NCI-H774 (cell line): Measurements from ENCODE around the gene CCR7.

ENCODE experiments used
- DNase-seq: peaks from one replicate; lab custom pipeline; 2025; lab: John Stamatoyannopoulos, UW

Gene CCR7, protein sequence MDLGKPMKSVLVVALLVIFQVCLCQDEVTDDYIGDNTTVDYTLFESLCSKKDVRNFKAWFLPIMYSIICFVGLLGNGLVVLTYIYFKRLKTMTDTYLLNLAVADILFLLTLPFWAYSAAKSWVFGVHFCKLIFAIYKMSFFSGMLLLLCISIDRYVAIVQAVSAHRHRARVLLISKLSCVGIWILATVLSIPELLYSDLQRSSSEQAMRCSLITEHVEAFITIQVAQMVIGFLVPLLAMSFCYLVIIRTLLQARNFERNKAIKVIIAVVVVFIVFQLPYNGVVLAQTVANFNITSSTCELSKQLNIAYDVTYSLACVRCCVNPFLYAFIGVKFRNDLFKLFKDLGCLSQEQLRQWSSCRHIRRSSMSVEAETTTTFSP

DNA sequence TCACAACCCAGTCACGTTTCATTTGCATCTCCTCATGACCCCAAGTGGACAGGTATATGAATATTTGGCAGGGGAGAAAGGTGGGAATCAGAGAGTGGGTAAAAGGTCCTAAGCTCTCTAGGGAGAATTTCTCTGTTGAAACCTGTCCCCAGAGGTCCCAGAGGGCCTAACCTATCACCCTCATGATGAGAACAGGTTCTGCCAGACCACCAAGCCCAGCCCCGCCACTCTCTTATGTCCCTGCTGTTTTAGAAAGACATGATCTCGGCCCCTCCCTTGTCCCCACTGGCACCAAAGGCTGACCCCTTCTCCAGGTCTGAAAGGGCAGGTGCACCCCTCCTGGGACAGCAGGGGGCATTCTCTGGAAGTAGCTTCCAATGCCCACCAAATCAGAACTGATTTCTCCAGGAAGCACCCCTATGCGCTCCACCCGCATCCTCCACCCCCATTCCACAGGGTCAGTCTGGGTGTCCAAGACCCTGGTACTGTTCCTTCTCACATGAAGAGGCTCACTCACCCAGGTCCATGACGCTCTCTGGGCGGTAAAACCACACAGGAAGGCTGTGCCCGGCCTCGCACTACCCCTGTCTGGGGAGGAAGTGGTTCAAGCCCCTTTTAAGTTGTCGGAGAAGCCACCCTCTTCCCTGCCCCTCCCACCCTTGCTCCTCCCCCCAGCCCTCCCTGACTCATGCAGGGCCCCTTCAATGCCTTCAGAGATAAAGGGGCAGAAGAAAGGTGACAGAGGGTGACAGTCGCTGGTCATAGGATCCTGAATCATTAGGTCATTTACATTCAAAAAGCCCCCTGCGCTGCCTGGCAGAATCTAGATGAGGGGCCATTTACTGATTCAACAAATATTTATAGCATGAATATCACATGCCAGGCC lies at the start of gene CCR7:
Gene CCR7 (minus strand): TSS at position 590 of the 886 bp plus-strand sequence. CDS start 63 bp downstream, at position 527.
- no peak for DNase-seq

DNA sequence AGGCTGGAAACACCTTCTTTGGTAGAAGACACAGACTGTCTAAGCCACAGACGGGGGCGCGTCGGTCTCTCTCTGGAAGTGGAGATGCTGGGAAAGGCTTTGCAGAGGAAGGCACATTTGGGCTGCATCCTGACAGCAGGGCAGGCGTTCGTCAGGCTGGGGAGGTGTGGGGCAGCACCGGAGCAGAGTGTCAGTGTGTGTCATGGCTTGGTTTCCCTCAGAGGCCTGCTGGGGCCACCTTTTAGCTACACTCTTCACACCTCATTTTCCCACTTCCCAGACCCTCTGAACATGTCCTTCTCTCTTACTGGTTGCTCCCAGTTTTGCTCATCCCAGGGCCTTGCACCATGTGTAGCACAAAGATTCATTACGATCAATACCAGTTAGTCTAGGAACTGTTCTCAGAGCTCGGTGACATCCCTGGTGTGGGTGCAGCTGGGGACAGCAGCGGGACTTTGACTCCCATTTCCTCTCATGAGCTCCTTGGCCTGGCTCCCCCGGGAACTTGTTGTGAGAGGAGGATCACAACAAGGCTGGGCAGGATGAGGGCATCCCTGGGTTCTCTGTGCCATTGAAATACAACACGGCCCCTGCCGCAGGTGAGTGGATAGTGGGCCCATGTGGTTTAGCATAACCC lies 49.3 kb upstream of the CCR7 start:
- DNase-seq, result no peak

DNA sequence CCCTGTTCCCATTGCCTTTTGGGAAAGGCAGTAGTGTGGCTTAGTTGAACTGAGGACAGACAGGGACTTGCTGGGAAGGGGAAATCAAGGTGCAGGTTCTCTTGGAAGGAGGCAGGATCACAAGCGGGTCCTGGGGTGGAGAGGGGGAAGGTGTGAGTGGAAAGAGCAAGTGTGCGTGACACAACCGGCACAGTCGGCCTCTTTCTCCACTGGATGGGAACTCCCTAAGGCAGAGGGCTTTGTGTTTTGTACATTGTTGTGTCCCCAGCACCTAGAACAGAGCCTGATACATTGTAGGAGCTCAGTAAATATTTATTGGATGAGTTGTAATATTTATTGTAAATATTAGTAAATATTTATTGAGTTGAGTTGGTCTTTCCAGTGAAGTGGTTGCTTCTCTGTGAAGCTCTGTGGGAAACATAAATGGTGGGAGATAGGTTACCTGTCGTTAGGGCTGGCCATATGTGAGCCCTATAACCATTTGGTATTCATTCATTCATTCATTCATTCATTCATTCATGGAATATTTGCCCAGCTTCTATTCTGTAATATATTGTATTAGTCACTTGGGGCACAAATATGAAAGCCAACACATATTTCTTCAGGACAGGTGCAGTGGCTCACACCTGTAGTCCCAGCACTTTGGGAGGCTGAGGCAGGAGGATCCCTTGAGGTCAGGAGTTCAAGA lies 48.3 kb upstream of the CCR7 start:
- DNase-seq, result no peak

DNA sequence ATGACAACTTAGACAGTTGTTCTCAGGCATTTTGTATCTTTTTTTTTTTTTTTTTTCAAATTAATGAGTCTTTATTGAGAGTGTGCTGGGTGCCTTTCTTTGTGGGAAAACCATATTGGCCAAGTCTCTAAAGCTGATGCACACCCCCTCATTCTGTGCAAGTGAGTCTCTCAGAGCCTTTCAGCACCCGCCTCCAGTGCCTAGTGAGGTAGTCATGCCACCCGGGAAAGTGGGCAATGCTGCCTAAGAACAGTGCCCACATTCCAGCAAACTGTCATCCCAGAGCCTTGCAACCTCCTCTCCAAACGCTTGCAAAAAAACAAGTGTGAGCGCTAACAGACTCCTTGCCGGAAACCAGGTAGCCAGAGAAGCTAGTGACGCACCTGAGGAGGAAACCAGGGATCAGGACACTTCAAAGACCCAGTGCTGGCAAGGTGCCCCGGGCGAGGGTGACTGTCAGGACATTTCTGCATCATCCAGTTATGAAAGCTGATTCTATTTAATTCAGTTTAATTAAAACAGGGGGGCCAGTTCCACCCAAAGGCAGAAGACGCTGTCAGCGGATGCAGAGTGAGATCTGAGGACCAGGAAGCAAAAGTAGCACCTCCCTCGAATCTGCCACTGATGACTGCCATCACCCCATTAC lies 47.5 kb upstream of the CCR7 start:
- no peak for DNase-seq

DNA sequence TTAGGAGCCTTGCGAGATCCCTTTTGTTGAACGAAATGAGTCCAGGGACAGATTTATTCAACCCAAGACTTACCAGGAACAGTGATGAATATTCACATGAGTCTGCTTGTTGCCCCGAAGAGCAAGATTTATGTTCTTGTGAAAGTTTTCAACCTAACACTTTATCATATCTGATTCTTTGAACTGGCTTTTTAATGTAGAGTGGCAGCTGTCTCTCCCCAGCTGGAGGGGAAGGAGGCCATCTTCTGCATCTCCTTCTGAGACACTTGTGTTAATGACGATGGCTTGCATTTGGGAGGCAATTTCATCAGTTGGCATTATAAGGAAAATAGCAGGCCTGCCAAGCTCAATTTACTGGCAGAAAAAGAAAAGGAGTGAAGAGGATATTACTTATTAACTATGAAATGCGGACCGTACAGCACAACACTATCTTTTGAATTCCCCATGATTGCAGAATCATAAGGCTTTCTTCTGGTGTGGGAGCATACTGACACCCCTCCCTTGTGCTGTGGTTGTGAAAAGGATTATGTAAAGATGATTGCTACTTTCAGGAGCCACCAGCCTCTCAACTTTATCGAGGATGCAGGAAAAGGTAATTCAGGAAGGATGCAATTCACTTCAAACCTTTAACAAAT lies 46.7 kb upstream of the CCR7 start:
- DNase-seq, result no peak

DNA sequence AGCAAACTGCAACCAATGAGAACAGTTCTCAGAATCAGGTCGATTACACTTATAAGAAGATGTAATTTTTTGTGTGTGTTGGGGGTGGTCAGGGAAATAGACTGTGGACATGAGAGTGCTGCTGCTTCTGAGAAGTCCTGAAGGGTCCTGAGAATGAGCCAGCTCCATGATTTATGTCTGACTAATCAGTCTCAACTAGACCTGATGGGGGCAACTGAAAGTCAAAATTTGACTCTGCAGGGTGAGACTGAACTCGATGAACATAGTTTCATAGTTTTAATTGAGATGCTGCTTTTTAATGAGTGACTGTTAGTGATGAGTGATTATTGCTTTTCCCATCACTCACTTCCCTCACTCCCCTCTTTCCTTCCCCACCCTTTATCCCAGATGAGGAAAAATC lies 45.1 kb upstream of the CCR7 start:
- no peak for DNase-seq

DNA sequence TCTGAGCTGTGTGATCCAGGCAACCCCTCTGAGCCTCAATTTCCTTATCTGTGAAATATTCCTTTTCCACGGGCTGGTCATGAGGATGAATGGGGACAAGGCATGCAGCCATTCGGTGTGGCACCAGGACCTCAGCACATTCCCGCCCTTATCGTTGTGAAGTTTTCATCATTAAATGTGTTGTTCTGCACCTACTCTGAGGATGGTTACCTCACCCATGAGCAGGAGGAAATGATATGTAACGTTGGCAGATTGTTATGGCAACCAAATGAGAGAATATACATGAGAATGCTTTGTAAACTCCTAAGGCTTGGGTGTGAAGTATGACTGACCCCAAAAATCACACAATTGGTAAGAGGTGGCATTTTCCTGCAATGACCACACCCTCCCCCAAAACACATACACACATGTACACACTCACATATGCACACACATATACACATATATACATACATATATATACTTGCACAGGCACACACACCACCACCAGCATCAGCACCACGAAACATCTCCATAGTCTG lies 42.8 kb upstream of the CCR7 start:
- no peak for DNase-seq

DNA sequence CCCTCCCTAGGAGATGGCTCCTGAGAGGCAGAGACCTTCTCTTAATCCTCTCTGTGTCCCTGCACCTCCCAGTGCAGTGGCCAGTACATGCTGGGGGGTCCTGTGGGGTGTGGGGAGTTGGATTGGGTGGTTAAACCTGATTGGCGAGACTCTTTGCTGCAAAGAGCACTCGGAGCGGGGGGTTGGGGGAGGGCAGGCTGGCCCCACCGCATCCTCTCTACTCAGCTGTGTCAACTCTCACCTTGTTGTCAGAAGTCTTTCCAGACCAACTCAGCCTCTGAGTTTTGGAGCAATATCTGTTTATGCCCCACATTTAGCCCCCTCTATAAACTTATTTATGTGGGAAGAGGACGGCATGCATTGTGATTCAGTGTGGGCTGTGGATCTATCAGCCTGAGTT lies 42.4 kb upstream of the CCR7 start:
- DNase-seq, result no peak

DNA sequence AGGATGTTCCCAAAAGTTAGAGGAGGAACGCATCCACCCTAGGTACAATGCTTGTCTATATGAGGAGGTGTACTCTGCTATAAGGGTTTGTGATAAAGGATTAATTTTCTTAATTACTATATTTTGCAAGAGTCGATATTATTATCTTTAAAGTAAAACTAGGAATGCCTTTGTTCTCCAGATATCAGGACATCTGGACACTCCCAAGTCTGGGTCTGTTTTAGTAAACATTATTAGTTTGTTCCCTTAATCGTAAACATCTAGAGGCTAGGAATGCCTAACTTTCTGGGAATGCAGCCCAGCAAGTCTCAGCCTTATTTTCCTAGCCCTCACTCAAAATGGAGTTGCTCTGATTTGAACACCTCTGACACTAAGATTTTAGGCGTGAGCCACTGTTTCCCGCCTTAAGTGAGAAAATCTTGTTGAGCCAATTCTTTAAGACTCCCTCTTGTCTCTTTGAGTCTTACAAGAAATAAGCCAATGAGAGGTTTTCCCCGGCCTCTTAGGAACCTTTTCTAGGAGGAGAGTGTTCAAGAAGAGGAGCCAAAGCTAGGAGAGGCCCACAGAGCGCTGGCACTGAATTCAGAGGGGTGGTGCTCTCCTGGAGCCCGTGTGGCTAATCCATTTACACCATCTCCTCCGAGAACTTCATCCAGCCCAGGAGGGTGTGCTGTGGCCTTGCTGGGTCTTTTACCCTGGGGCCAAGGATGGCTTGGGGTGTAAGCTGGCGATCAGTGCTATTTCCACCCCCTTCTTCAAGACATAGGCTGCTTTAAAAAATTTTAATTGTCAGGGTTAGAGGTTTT lies 41.5 kb upstream of the CCR7 start:
- DNase-seq, result no peak

DNA sequence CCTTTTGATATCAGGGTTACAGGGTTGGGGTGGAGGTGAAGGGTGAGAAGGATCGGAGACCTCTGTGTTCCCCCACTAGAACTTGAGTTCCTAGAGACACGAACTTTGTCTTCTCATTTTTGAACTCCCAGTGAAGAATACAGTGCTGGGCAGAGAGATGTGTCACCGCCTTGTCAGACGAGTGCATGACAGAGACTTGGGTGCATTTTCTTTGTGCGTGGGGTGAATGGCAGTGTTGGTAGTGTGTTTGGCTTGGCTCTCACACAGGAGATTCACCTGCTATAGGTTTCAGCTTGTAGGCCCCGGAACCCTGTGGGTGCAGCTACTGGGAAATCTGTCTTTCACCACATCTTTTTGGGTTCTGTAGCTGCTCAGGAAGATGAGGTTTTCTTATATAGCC lies 40.0 kb upstream of the CCR7 start:
- DNase-seq, result no peak

DNA sequence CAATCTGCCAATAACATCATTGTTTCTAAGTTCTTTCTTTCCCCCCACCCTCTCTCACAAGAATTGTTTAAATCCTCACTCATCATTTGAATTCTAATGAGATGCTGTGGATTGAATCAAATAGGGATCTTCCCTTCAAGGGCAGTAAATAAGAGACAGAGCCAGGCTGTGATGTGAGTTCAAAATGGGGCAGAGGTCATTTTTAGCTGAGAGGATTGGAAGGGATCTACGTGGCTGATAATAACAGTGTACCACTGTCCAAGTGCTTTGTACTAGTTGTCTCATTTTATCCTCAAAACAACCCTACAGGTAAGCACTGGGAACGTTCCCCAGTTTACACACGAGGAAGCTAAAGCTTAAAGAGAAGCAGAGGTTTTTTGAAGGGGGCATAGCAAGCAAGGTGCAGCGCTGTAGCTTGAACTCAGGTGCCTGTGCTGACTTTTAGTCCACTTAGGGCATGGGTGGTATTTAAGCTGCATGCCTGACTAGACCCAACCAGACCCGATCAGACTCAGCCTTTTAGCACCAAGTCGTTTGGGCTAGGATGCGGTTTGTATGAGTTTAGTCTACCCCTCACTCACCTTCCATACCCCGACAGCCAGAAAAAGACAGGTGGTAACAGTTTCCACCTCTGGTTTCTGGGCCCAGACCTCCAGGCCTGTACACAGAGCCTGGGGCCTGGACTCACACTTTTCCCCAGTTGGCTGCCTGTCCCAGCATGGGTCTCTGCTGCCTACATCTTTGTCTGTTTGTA lies 39.2 kb upstream of the CCR7 start:
- DNase-seq, result no peak

DNA sequence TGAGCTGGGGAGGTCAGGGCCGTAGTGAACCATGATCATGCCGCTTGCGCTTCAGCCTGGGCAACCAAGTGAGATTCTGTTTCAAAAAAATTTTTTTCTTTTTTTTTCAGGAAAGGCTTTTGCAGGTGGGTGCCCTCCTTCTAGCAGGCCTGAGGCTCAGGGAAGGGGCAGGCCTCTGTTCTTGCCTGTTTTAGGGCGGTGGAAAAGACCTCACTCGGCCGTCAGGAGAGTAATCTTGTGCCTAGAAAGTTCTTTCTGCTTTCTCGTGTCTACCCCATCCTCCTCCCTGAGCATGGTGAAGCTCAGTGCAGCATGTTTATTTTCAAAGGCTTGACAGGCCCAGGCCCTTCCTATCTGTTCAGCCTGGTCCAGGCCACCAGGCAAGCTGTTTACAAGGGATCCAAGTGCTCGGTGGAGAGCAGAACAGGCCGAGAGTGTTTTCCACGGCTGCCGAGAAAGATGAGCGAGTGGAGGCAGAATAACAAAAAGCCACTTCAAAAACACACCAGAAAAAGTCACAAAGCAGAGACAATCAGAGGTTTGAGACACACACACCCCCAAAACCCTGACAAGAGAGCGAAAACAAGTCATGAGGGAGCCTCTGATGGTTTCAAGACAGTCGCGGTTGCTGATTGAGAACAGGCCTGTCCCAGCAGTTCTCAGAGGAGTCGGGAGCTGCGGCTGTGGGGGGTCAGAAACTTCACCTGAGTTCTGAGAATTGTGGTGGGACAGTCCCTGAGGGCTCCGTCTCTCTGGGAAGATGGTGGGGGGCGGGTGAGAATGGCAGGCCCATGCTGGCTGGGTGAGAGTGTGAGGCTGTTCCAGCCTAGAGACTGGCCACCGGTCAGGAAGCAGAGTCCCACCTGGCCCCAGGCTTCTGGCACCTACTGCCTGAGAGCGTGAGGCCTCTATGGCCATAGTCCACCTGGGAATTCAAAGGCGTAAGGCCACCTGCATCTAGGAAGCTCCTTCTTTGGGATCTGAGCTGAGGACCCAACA lies 37.5 kb upstream of the CCR7 start:
- DNase-seq, result no peak

DNA sequence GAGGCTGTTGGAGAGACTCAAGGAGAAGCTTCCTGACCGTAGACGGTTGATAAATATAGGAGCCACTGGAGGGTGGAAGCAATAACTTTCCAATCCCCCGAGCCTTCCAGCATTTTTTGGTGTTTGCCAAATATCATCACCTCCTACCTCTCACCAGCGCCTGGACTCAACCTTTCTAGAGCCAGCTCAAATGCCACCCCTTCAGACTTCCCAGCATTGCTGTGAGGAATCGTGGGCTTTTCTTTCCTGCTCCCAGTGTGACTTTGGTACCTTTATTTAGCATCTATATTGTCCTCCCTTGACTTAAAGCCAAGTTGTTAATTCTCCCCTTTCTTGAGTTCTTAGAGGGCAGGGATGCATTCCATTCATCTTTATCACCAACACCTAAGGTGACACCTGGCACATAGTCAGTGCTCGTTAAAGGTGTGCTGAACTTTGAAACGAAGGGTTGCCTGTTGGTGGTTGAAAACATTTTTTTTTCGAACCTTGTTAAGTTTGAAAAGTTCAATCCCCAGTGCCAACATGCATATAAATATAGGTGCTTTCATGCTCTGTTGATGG lies 35.3 kb upstream of the CCR7 start:
- no peak for DNase-seq

DNA sequence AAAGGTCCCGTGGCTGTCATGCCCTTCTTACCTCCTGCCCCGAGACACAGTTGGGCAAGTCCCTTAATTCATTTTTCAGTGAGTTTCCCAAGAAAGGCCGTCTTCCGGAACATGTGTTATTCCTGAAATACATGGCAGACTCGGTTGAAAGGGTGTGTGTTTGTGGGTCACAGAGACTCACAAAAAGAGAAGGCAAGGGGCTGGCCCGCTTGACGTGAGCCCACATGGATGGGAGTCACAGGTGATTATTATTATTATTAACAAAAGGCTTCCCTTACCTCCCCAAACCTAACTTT lies 34.1 kb upstream of the CCR7 start:
- DNase-seq, result no peak

DNA sequence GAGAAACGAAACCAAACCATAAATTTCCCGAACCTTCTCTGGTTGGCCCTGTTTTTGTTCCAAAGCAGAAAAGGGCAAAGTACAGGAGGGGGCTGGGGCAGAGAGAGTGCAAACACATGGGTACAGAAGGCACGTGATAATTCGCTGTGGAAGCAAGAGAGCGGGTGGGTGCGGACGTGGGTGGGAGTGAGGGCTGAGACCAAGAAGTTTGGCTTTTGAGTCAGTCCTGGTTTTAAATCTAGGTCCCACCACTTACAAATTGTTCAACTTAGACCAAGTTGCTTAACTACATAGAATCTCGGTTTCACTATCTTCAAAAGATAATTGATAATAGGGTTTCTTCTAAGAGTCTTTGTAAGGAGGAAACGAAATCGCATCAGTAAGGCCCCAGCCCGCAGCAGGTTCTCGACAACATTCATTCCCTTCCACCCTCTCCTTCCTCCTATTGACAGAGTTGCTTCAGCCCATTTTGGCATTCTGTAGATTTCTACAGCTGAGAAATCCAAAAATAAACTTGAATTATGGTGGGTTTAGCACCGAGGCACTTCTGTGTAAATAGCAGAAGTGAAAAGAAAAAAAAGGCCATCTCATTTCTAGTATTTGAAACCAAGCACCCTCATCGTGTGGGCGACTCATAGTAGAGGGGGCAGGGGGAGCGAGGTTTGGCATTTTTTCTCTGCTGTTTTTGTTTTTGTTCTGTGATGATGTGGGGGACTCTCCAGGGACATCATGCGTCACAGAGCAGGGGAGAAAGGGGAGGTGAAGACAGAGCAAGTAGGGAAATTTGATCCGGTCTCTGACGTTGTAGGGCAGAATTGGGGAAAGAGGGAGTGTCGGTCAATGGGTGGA lies 33.6 kb upstream of the CCR7 start:
- DNase-seq, result no peak

DNA sequence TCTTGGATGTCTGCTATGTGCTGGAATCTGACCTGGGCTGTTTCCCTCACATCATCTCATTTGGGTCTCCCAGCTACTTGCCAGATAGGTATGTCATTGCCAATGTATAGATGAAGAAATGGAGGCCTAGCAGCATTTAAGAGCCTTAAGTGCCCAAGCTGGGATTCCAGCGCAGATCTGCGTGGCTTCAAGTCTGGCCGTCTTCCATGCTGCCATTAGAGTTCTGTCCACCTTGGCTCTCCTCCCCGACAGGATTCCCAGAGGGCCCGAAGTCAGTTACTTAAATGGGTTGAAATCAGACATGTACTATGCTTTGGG lies 33.0 kb upstream of the CCR7 start:
- DNase-seq, result no peak
